Activated T-cell treated with anti-CD3 and anti-CD28 coated beads for 1 hour (primary cell): ENCODE data around the gene LYPLA2.
"Not testable (repeated sequence)": the region's sequence is repeated elsewhere in the genome, so short reads cannot be mapped to it uniquely, and the experiment has no call there.

Experiments used
- DNase-seq: peaks from one replicate; pipeline ENCODE4 v3.0.0-alpha.2; 2020; ENCODE audit warnings: low read depth

LYPLA2 gene

DNA sequence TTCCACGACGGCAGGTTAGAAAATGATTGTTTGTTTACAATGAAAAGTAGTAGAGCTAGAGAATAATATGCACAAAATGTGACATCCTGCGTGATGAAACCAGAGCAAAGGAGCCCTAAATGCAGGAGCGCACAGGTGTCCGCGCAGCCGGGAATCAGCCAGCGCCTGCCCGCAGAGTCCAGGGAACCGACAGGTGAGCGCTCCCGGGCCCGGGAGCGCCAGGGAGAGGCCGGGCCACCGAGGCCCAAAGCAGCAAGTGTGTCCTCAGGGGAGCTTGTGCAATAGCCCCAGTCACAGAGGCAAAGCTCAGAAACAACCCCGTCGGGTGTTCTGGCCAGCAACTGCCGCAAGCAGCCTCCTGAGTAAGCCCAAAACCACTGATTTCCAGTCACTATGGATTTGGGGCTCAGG, 10.4 kb downstream of the LYPLA2 start:
- no peak for DNase-seq

DNA sequence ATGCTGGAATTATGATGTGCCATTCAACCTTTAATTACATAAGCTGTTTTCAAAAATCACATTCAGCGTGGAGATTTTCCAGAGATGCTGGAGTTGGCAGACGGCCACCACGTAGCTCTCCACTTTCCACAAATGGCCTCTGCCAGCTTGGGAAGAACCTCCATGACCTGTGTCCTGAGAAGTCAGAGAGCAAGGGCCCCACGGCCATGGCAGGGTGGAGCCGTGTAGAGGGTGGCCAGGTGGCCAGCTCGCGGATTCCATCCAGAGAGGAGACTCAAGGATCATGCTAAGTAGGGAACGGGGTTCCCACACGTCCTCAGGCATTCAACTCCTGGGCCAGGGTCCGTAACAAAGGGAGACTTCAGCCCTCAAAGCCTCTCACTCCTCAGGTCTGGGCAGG, 10.9 kb downstream of the LYPLA2 start:
- DNase-seq = no peak

DNA sequence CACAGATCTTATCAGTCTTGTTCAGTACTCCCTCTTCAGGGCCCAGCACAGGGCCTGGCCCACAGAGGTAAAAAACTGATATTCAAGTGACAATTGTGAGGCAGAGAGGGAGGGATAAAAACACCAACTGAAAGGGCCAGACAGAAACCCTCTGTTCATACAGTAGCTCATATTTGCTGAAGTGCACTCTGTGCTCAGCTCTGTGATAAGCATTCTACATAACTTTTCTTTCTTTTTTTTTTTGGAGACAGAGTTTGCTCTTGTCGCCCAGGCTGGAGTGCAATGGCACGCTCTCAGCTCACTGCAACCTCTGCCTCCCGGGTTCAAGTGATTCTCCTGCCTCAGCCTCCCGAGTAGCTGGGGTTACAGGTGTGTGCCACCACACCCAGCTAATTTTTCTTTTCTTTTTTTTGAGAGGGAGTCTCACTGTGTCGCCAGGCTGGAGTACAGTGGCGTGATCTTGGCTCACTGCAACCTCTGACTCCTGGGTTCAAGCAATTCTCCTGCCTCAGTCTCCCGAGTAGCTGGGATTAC, 11.9 kb downstream of the LYPLA2 start:
- DNase-seq = not testable (repeated sequence)

DNA sequence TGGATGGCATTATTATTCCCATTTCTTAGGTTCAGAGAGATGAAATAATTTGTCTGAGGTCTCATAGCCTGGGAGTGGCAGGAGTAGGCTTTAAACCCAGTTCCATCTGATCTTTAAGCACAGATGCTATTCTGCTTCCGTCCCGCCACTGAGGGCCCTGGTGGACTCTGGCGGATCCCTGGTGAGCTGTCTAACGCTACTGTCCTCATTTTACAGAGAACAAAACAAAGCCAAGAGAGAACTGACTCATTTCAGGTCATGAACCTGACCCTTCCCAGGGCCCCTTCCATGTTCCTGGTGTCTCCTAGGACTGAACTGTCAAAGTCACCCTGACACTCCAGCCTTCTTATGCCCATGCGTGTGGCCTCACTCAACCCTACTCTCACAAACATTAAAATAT, 12.7 kb downstream of the LYPLA2 start:
- no peak for DNase-seq

DNA sequence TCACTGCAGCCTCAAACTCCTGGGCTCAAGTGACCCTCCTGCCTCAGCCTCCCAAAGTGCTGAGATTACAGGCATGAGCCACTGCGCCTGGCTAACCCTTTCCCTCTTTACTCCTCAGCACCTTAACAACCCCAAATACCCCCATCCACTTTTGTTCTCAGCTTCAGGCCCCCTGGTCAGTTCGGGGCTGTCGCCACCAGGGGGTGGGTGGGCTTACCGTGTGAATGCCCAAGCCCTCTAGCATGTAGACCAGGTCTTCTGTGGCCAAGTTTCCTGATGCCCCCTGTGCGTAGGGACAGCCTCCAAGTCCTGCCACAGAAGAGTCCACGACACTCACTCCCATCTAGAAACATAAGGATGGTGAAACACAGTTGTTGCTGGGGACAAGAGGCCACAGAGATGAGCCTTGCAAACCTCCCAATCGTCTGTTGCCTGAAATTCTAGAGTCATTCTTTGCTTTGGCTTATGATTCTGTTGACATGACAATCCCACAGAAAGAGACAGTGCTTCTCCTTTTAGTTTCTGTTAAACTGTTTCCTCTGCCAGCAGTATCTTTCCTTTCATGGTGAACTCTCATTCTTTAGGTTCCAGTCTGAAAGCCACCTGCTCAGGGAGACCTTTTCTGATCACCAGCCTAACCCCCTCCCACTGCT, 13.4 kb downstream of the LYPLA2 start:
- no peak for DNase-seq

DNA sequence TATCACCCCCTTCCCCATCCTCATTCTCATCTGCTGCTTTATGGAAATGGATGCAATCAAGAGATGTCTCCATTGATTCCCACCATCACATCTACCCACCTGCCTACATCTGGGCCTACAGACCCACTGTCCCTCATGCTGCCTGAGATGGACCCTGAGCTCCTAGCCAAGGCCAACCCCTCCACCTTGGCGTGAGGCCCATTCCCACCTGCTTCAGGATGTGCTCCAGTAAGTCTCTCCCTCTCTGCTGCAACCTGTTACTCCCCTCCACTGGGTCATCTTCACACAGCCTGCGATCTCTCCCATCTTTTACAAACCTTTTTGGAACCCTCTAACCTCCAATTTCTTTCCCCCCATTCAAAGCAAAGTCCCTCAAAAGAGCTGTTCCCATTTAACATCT, 14.1 kb downstream of the LYPLA2 start:
- no peak for DNase-seq

DNA sequence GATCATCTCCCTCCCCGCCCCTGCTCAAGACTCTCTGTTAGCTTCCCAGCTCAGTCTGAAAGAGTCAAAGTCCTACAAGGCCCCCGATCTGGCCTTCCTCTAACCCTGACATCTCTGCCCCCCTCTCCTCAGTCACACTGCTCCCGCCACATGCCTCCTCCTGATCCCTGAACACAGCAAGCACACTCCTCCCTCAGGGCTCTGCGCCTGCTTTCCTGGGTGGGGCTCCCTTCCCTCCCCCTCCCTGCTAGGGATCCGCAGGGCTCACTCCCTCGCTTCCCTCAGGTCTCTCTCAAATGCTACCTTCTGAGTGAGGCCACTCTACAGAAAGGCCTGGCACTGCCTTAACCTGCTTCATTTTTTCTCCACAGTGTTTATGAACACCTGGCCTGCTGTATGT, 15.3 kb downstream of the LYPLA2 start:
- no peak for DNase-seq

DNA sequence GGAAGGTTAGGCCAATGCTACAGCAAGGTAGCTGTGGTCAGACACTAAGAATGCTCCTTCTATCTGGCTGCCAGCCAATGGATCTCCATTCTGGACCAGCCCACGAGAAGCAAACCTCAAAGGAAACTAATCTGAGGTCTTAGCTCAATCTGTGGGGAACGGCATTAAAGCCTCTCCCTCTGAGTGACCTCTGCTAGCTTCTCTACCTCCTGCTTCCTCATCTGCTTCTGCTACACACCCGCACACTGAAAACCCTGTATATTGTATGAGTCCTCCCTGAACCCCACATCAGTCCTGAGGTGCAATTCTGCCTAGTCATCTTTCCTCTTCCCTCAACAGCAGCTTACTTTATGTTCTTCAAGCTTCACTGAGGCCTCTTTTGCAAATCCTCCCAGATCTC, 16.5 kb downstream of the LYPLA2 start:
- no peak for DNase-seq

DNA sequence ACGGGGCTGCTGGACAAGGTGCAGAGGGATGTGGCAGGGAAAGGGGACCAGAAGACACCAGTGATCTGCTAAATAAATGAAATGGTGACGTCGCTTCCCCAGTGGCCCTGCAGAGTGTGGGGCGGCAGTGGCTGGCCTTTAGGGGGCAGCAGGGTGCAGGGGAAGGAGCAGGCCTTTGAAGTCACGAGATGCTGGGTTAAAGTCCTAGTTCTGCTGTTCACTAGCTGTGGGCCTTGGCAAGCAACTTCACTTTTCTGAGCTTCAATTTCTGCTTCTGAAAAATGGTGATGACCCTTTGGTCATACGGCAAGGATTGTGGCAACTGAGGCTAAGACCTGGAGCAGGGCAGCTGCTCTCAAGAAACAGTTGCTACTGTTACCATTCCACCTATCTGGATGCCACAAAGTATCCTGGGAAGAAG, 18.8 kb downstream of the LYPLA2 start:
- peak; percentile 76 for DNase-seq

DNA sequence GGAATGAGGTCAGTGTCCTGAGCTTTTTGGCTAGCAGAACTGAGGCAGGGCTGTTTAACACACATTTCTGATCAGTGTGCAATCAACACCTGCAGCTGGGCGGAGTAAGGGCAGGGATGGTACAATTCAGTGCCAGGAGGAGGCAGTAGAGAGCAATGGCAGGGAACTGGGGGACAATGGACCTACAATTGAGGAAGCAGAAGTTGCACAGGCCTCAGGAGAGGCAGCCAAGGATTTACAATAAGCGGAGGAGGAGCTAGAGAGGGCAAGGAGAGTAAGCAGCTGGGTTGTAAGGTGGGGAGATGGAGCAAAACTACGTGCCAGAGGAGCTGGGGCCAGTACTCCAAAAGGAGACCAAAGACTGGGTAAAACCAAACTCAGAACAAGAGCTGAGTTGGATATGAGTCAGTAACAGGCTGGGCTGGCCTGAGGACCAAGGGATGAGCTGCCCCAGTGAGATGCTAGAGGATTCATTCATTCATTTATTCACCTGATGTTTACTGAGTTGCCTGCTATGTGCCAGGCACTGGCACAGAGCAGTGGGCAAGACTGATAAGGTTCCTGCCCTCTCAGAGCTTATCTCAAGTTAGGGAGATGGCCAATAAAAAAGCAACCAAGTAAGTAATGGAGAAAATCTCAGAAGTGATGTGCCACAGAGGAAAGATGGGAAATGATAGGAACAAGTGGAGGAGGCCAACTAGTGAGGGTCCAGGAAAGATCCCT, 20.0 kb downstream of the LYPLA2 start:
- no peak for DNase-seq

DNA sequence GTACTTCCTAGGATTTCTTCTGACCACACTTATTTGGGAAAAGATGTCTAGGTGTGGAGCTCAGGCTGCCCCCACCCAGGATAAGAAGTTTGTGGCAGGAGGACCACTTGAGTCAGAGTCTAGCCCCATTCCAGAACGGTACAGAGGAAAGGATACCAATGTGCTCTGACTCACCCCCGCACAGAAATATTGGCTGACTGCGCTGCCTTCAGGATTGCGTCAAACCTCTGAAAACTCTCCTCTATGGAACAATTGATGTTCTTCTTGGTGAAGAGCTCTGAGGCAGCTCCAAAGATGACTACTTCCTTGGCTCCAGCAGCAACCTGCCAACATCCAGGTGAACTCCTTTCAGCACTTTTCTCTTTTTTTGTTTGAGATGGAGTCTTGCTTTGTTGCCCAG, 23.1 kb downstream of the LYPLA2 start:
- DNase-seq = no peak

DNA sequence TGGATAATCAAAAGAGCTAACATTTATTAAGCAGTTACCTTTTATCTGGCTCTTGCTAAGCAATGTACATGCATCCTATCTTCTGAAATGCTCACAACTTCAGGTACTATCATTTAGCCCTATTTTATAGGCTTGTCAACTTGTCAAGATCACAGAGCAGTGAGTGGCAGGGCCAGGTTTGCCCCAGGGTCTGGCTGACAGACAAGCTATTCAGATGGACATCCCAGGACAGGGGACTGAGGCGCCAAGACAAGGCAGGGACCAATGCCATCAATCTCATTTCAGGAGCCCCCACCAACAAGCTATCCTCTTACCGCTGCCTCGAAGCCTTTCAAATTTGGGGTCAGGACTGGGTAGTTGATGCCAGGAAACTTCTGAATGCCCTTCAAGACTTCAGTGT, 25.4 kb downstream of the LYPLA2 start:
- no peak for DNase-seq

DNA sequence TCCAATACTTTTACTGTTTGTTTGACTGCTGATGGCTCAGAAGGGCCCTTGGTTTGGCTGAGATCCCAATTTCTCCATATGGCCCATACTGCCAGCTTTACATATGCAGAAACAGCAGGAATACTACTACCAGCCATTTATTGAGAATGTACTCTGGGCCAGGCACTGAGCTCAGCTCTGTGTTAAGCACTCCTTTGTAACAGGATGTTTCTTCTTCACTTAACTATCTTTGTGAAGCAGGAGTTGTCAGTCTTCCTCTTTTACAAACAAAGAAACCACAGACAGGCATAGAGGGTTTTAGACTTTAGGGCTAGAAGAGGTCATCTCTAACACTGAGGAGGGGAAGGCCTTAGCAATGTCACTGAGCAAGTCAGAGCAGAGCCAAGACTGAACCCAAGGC, 26.0 kb downstream of the LYPLA2 start:
- DNase-seq = no peak

DNA sequence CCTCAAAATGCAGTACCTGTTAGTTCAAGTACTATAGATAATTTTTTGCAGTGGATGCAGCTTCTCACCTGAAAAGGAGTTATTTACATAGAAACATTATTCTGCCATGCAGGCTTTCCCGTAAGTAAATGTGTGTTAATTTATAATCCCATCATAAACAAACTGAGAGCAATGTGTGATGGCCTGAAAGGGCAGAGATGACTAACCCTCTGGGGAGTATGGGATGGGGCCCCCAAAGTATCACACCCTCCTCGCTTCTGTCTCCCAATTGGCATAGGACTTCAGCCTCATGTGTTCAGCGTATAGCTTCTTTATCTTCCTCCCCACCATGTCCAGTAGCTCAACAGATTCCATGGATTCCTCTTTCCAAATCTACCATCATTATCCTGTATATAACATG, 26.7 kb downstream of the LYPLA2 start:
- DNase-seq = no peak

DNA sequence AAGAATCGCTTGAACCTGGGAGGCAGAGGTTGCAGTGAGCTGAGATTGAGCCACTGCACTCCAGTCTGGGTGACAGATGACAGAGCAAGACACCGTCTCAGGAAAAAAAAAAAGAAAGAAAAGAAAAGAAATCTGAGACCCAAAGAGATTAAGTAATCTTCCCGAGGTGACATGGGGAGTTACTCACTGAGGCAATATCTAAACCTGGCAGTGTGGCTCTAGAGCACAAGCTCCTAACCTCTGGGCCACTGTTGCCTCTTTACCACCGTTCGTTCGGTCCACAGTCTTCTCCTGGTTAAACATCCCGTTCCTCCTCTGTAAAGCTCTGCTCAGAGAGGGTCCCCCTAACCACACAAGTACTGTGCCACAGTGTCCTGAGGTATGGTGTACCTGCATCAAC, 32.8 kb downstream of the LYPLA2 start:
- no peak for DNase-seq

DNA sequence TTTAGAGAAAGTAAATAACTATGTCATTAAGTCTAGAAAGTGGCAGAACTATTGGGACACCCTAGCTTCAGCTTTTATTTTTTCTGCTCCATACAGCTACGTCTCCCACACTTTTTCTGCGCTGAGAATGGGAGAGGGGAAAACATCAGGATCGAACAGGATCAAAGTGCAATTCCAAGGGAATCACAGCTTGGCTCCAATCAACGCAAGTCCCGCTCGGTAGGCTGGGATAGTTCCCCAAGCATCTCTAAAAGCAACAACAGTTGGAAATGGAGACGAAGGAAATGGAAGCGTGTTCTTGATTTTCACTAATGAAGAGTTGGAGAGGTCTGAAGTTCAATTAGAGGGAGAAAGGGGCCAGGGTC, 33.7 kb downstream of the LYPLA2 start:
- no peak for DNase-seq

DNA sequence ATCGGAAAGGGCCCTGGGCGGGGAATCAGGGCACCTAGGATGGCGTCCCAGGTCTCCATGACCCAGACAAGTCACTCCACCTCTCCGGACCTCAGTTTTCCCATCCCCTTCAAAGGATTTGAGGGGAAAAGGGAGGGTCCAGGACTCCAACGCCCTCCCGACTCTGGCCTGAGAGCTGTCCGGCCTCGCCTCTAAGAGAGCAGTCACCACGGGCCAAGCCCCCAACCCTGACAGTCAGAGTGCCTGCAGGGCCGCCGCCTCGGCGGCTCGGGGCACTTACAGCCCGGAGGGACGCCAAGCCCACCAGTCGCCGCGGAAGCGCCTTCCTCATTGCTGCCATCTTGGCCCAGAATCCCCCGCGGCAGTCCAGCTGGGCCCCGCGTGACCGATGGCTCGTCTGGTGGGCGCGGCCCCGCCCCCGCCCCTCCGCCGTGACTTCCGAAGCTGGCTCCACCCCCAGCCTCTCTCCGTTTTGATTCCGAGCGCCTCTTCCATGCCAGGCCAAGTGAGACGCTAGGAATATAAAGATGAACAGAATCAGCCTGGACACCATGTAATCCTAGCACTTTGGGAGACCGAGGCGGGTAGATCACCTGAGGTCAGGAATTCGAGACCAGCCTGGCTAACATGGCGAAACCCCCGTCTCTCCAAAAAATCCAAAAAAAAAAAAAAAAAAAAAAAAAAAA, 34.3 kb downstream of the LYPLA2 start, which contains the start of gene HMGCL:
Gene HMGCL, minus strand, starts transcription at position 354 of the 686 bp plus-strand sequence. Its CDS starts 14 bp downstream, at position 340.
- peak; percentile 84 for DNase-seq

DNA sequence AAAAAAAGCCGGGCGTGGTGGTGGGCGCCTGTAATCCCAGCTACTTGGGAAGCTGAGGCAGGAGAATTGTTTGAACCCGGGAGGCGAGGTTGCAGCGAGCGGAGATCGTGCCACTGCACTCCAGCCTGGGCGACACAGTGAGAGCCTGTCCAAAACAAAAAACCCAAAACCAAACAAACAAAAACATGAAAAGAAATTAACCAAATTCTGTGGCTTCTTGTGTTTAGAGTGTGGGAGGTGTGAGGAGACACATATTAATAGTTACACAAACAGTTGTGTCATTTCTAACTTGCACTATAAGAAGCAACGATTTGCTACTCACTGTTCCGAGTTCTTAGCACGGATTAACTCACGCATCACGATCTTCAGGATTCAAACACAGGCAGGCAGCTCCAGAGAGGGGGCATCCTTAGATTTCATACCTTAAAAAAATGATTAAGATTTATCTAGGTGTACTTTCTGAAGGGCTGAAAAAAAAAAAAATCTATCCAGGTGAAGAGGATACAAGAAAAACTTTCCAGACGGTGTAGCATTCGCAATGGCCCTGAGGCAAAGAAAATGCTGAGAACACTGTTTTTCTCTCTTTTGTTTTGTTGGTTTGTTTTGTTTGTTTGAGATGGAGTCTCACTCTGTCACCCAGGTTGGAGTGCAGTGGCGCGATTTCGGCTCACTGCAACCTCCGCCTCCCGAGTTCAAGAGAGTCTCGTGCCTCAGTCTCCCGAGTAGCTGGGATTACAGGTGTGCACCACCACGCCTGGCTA, 35.0 kb downstream of the LYPLA2 start:
- DNase-seq = no peak

DNA sequence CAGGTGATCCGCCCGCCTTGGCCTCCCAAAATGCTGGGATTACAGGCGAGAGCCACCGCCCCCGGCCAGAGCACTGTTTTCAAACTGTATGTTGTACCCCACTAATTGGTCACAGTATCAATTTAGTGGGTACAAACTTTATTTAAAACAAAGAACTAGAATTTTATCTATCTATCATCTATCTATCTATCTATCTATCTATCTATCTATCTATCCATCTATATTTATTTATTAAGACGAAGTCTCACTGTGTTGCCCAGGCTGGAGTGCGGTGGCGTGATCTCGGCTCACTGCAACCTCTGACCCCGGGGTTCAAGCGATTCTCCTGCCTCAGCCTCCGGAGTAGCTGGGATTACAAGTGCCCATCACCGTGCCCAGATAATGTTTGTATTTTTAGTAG, 35.6 kb downstream of the LYPLA2 start:
- not testable (repeated sequence) for DNase-seq

DNA sequence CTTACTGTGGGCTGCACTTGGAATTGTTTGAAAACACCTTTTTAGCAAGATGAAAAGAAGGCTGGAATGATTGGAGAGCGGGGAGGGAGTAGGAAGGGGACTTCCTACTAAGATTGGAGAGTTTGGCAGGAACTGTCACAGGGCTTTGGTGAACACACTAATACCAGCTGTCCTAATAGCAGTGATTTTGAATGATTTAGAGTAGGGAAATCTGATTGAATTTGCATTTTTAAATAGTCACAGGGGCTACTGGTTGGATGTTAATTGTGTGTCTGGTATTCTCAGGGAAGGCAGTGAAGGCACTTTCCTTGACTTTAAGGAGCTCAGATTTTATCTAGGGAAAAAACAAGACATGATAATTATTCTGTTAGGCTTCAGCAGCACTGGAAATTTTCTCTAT, 36.8 kb downstream of the LYPLA2 start:
- no peak for DNase-seq

DNA sequence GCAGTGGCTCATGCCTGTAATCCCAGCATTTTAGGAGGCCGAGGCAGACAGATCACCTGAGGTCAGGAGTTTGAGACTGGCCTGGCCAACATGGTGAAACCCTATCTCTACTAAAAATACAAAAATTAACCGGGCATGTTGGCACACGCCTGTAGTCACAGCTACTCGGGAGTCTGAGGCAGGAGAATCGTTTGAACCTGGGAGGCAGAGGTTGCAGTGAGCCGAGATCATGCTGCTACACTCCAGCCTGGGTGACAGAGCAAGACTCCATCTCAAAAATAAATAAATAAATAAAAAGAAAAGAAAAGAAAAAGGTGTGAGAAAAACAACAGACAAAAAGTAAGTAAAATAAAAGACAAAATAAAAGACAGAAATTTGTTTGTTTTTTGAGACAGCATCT, 43.2 kb downstream of the LYPLA2 start:
- not testable (repeated sequence) for DNase-seq

DNA sequence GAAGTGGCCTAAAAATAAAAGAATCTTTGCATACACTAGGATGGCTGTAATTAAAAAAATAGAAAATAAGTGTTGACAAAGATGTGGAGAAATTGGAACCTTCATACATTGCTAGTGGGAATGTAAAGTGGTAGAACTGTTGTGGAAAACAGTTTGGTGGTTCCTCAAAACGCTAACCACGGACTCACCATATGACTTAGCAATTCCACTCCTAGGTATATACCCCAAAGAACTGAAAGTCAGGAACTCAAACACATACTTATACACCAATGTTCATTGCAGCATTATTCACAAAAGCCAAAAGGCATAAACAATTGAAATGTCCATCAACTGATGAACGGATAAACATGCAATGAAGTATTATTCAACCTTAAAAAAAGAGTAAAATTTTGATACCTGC, 45.1 kb downstream of the LYPLA2 start:
- no peak for DNase-seq
